Astrocyte (in vitro differentiated cells and primary cell): ENCODE data around the gene PLSCR2. TPM values are rescaled to one million over a fixed set of nuclear protein-coding genes. Genes with fewer than 3 reads are reported as not detected.

Experiments
- DNase-seq: peaks from one replicate; pipeline ENCODE4 v3.0.0-alpha.2; 2010; ENCODE audit warnings: low read depth
- FAIRE-seq: peaks from 2 replicates; lab custom pipeline; 2011; peaks lifted over from hg19 to GRCh38; lab: Jason Lieb, UNC
- H2AFZ ChIP-seq: 2 replicates; pipeline ENCODE4 v1.6.0; 2012; ENCODE audit warnings: low read depth, low read length, inconsistent platforms
- H3K27ac ChIP-seq: 2 replicates; pipeline ENCODE4 v1.5.1; 2011; ENCODE audit warnings: low read depth, low read length, inconsistent platforms
- H3K27me3 ChIP-seq: 2 replicates; pipeline ENCODE4 v1.6.0; 2011; ENCODE audit warnings: low read length, inconsistent platforms; ENCODE audit not compliant: insufficient read depth
- H3K36me3 ChIP-seq: 2 replicates; pipeline ENCODE4 v1.5.1; 2011; ENCODE audit warnings: low read length, inconsistent platforms; ENCODE audit not compliant: insufficient read depth
- H3K4me1 ChIP-seq: 2 replicates; pipeline ENCODE4 v1.5.1; 2011; ENCODE audit warnings: low read length, inconsistent platforms; ENCODE audit not compliant: insufficient read depth
- H3K4me2 ChIP-seq: 2 replicates; pipeline ENCODE4 v1.6.0; 2012; ENCODE audit warnings: low read length, inconsistent platforms
- H3K4me3 ChIP-seq: 2 replicates; pipeline ENCODE4 v1.5.1; 2011; ENCODE audit warnings: low read depth, mild to moderate bottlenecking, low read length, inconsistent platforms; ENCODE audit not compliant: insufficient read depth
- H3K79me2 ChIP-seq: 2 replicates; pipeline ENCODE4 v1.6.0; 2012; ENCODE audit warnings: mild to moderate bottlenecking, low read length, inconsistent platforms; ENCODE audit not compliant: insufficient read depth
- H3K9ac ChIP-seq: 2 replicates; pipeline ENCODE4 v1.6.0; 2012; ENCODE audit warnings: mild to moderate bottlenecking, low read length, inconsistent platforms
- H3K9me3 ChIP-seq: 2 replicates; pipeline ENCODE4 v1.5.1; 2012; ENCODE audit warnings: low read depth, mild to moderate bottlenecking, low read length, inconsistent platforms; ENCODE audit not compliant: insufficient read depth
- H4K20me1 ChIP-seq: 2 replicates; pipeline ENCODE4 v1.6.0; 2012; ENCODE audit warnings: low read length, inconsistent platforms; ENCODE audit not compliant: insufficient read depth
- H3K27ac Mint-ChIP-seq: one replicate; pipeline ENCODE4 v1.8.0; 2021; ENCODE audit warnings: mild to moderate bottlenecking, mixed read lengths; ENCODE audit not compliant: unreplicated experiment
- H3K27me3 Mint-ChIP-seq: one replicate; pipeline ENCODE4 v1.8.0; 2021; ENCODE audit warnings: low read depth, mixed read lengths; ENCODE audit not compliant: unreplicated experiment
- H3K36me3 Mint-ChIP-seq: one replicate; pipeline ENCODE4 v1.8.0; 2021; ENCODE audit warnings: low read depth, mixed read lengths; ENCODE audit not compliant: unreplicated experiment
- H3K4me1 Mint-ChIP-seq: one replicate; pipeline ENCODE4 v1.8.0; 2021; ENCODE audit warnings: low read depth, mixed read lengths; ENCODE audit not compliant: unreplicated experiment
- H3K4me3 Mint-ChIP-seq: one replicate; pipeline ENCODE4 v1.8.0; 2021; ENCODE audit warnings: mild to moderate bottlenecking, moderate library complexity, mixed read lengths; ENCODE audit not compliant: unreplicated experiment
- H3K9me3 Mint-ChIP-seq: one replicate; pipeline ENCODE4 v1.8.0; 2021; ENCODE audit warnings: mild to moderate bottlenecking, mixed read lengths; ENCODE audit not compliant: unreplicated experiment
- CTCF ChIP-seq: IDR thresholded peaks from 2 replicates; pipeline ENCODE4 v1.5.1; 2011; ENCODE audit warnings: low read depth, mild to moderate bottlenecking, inconsistent platforms, low read length, moderate library complexity; ENCODE audit not compliant: insufficient read depth
- EZH2 ChIP-seq: IDR thresholded peaks from 2 replicates; pipeline ENCODE4 v1.6.1; 2012; ENCODE audit warnings: mild to moderate bottlenecking, low read length, inconsistent platforms; ENCODE audit not compliant: insufficient read depth
- total RNA-seq: library from RNA; stranded (reverse); gene quantifications from 2 replicates; pipeline ENCODE4 v1.2.1, GENCODE V29; 2021

PLSCR2 gene
- total RNA-seq, 1 donor from 2014 or later: not detected

- no peak overlapping the region for H3K4me3 ChIP-seq
- peaks cover 16% of the 10 kb centered on the region for H3K4me1 Mint-ChIP-seq
- peak overlapping the region; percentile 30 for H3K27ac Mint-ChIP-seq
- no peak overlapping the region for H3K4me2 ChIP-seq
- no peak overlapping the region for H3K9ac ChIP-seq
- H2AFZ ChIP-seq: no peak overlapping the region
- H3K27ac ChIP-seq: no peak overlapping the region
- no peaks in the 10 kb centered on the region for H3K27me3 Mint-ChIP-seq
- H3K36me3 Mint-ChIP-seq: peaks cover 5% of the 10 kb centered on the region
- peak; percentile 26 for DNase-seq
- no peaks in the 10 kb centered on the region for H3K9me3 ChIP-seq
- H3K4me3 Mint-ChIP-seq: no peak overlapping the region
- no peaks in the 10 kb centered on the region for H3K36me3 ChIP-seq
- no peaks in the 10 kb centered on the region for H3K9me3 Mint-ChIP-seq
- no peak for TF ChIP-seq CTCF
- TF ChIP-seq EZH2: no peak
- no peaks in the 10 kb centered on the region for H3K4me1 ChIP-seq
- peak; percentile 58 for FAIRE-seq
- no peaks in the 10 kb centered on the region for H3K79me2 ChIP-seq
- no peaks in the 10 kb centered on the region for H4K20me1 ChIP-seq
- no peaks in the 10 kb centered on the region for H3K27me3 ChIP-seq
Observed at GRCh38 chr3:146513386-146514051, 44.2 kb upstream of the PLSCR2 start.

DNA sequence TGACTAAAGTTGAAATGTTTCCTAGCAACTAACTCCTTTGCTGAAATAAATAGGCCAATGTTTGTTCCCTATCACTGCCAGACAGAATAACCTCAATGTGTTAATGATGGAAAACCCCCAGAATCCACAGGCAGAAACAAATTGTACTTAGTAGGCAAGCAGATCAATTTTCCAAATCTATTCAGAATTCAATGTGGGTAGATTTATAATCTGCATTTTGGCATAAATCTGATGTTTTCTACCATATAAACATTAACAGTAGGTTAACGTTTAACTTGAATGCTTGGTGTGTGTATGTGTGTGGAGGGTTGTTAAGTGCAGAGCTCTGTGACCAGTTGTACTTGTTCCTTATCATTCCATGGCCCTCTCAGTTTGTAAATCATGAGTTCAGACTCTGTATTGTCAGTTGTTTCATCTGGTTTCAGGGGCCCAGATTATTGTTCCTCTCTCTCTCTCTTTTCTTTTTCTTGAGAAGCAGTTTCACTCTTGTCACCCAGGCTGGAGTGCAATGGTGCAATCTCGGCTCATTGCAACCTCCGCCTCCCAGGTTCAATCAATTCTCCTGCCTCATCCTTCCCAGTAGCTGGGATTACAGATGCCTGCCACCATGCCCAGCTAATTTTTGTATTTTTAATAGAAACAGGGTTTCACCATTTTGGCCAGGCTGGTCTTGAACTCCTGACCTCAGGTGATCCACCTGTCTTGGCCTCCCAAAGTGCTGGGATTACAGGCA lies 42.2 kb upstream of the PLSCR2 start:
- no peaks in the 10 kb centered on the region for H3K79me2 ChIP-seq
- no peak for TF ChIP-seq CTCF
- TF ChIP-seq EZH2: no peak
- no peaks in the 10 kb centered on the region for H3K27me3 ChIP-seq
- peak overlapping the region; percentile 14 for H3K27ac Mint-ChIP-seq
- no peak overlapping the region for H3K4me3 ChIP-seq
- no peaks in the 10 kb centered on the region for H3K36me3 ChIP-seq
- peaks cover 5% of the 10 kb centered on the region for H3K36me3 Mint-ChIP-seq
- DNase-seq (no peak), FAIRE-seq (no peak)
- no peaks in the 10 kb centered on the region for H4K20me1 ChIP-seq
- H3K4me3 Mint-ChIP-seq: no peak overlapping the region
- no peak overlapping the region for H3K27ac ChIP-seq
- H3K4me1 ChIP-seq: peaks cover 7% of the 10 kb centered on the region
- no peak overlapping the region for H2AFZ ChIP-seq
- no peaks in the 10 kb centered on the region for H3K27me3 Mint-ChIP-seq
- H3K9me3 Mint-ChIP-seq: no peaks in the 10 kb centered on the region
- no peak overlapping the region for H3K9ac ChIP-seq
- no peak overlapping the region for H3K4me2 ChIP-seq
- peaks cover 34% of the 10 kb centered on the region for H3K4me1 Mint-ChIP-seq
- no peaks in the 10 kb centered on the region for H3K9me3 ChIP-seq
